Occipital lobe (tissue), 2 donors: ENCODE measurements around the gene BIK. TPM values are rescaled to one million over a fixed set of nuclear protein-coding genes. Genes with fewer than 3 reads are reported as not detected.
"Not testable (repeated sequence)": the region's sequence is repeated elsewhere in the genome, so short reads cannot be mapped to it uniquely, and the experiment has no call there.

Experiments used
- DNase-seq: peaks from one replicate; lab custom pipeline; 2025; lab: John Stamatoyannopoulos, UW
- total RNA-seq: library from RNA; depleted of rRNA; stranded (reverse); fragments of >200 nt; gene quantifications from one replicate; pipeline ENCODE4 v1.2.3, GENCODE V29; 2014

BIK gene
- total RNA-seq, 1 donor from 2014 or later: not detected

- not testable (repeated sequence) for DNase-seq
These were observed 6.4 kb upstream of the BIK start for GRCh38 chr22:43104056-43104625.

DNA sequence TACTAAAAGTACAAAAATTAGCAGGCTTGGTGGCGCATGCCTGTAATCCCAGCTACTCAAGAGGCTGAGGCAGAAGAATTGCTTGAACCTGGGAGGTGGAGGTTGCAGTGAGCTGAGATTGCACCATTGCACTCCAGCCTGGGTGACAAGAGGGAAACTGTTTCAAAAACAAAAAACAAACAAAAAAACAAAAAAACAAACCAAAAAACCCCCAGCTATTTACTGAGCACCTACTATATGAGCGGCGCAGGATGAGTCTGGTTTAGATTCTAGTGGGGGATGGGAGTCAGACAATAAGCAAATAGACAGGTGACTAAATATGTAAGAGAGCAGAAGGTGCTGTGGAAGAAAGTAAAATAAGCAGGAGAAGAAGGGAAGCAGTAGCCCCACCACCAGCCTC lies 5.6 kb upstream of the BIK start:
- not testable (repeated sequence) for DNase-seq

DNA sequence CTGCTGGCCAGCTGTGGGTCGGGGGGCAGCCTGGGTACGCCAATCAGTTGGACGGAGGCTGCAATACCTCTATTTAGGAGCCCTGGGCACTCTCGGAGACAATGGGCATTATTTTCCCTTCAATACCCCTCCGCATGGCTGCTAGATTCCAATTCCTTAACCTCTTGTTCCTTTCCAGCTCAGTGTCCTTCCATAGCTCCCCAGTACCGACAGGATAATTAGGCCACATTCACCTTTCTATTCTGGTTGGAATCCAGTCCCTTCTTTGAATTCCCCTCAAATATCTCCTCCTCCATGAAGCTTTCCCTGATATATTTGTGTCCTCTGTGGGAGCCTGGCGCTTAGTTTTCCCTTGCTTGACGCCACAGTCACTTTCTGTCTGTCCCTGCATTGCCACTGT lies 4.2 kb upstream of the BIK start:
- no peak for DNase-seq

DNA sequence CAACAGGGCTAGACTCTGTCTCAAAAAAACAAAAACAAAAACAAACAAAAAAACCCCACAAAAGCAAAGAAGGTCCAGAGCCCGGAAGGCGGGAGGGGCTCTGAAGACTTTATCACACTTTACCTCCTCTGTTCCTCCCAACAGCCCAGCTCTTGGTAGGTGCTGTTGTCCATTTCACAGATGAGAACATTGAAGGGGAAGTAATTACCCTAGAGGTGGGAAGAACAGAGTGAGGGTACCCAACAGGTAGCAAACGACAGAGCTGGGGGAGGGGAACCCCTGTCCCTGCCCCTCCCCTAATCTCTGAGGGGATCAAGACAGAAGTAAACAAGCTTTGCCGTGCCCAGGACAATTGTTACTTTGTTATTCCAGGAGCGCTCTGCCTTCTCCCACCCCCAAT lies 1.0 kb upstream of the BIK start:
- DNase-seq: no peak

GRCh38 chr22:43109921-43110443 lies 568 bp upstream of the BIK start:
- no peak for DNase-seq

DNA sequence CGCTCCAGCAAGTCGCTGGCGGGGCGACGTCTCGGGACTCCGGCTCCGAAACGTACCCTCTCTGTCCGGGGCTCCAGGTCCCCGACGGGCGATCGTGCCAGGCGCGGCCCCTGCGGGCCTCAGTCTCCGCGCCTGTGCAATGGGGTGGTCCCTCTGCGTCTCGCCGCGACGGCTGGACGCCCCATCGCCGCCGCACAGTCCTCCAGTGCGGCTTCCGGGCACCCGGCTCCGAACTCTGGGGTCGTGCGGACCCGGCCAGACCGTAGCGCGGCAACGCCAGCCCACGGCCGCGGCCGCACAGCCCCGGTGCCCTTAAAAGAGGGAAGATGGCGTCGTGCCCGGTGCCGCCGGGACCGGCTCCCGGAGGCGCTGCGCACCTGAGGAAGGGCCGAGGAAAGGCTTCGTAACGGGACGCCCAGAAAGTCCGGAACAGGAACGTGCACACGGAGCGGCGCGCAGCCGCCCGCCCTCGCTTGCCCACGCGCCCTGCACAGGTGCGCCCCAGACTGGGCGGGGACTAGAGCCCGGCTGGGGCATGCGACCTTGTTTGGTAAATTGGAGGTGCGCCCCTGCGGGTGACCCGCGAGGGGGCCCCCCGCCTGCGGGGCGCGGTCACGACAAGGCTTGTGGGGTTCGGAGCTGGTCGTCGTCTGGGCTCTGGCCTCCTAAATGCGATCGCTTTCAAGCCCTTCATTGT lies 525 bp downstream of the BIK start:
- no peak for DNase-seq

- no peak for DNase-seq
These were observed 3.1 kb downstream of the BIK start for GRCh38 chr22:43113526-43114251.

DNA sequence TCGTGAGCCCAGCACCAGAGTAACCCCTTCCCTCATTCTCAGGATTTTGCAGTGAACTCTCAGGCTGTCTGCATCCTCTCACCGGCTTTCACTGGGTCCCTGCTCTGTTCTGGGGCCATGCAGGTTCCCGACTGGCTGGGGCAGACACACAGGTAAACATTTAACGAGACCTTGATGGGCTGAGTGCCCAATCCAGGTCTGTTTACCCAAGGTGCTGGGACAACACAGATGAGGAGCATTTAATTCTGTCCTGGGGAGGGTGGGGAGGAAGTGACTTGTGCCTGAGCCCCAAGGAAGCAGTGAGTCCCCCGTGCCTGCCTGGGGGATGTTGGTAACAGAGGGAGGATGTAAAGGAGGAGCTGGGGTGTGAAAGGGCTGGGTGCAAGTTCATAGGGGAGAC lies 4.4 kb downstream of the BIK start:
- DNase-seq: no peak

- no peak for DNase-seq
These were observed 6.4 kb downstream of the BIK start for GRCh38 chr22:43116932-43117331.

DNA sequence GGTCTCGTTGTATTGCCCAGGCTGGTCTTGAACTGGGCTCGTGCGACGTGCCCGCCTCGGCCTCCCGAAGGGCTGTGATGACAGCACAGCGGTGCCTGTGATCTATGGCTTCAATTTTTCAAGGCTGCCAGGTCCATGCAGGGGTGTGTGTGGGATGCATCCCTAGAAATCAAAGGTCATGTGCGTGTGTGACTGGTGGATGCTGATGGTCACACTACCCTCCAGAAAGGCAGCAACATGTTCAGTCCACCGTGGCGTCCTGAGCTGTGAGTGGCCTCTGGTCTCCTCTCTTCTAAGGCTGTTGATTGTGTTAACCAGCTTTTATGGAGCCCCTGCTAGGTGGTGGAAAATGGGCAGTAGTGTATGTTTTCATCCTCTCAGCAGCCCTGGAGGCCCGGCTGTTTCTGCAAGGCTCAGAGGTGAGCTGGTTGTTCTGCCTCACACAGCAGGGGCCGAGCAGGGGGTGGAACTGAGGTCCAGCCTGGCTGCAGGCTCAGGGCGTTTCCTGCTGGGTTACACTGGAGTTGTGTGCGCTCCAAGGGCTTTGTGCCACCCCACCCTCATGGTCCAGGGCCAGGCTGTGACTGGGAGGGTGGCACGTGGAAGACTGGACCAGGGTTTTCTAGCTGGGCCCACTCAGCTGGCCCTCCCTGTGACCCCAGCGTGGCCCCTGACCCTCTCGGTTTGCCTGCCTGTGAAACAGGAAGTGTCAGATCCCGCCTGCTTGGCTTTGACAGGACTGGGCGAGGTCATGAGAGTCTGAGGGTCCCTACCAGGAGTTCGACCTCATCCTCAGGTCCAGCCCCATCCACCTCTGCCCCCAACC lies 7.7 kb downstream of the BIK start:
- no peak for DNase-seq

DNA sequence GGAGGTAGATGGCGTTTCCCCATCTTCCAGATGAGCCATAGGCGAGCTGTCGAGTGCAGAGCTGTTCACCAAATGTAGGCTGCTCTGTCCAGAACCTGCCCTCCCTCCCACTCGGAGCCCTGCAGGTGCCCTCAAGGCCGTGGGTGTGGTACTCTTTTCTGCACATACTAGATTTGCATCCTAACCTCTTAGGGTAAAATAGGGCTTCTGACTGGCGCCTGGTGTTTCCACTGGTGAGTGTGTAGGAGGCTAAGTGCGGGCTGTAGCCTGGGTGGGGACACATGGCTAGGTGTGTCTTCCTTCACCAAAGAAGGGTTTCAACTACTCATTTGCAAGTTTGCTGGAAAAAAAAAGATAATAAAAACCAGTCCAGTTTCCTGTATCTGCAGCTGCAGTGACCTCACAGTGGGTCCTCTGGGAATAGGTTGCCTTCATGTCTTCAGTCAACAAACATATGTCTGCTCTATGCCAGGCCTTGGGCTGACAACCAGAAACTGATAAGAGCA lies 8.5 kb downstream of the BIK start:
- no peak for DNase-seq

GRCh38 chr22:43126501-43127165 lies 16.1 kb downstream of the BIK start:
- DNase-seq: no peak

GRCh38 chr22:43127166-43127908 lies 16.8 kb downstream of the BIK start:
- no peak for DNase-seq

GRCh38 chr22:43128116-43128515 lies 17.6 kb downstream of the BIK start:
- DNase-seq: no peak

DNA sequence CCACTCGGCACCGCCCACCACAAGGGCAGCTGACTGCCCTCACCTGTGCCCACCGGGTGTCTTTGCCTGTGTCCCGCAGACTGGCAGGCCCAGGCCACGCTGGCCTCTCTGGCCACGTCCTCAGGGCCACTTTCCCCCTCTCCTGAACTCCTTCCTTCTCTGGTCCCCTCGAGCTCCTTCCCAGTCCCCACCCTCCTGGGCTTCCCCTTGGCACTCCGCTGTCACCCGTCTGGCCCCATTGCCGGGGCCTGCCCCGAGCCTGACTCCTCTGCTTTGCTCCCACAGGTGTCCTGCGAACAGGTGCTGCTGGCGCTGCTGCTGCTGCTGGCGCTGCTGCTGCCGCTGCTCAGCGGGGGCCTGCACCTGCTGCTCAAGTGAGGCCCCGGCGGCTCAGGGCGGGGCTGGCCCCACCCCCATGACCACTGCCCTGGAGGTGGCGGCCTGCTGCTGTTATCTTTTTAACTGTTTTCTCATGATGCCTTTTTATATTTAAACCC lies 18.4 kb downstream of the BIK start:
- no peak for DNase-seq

- DNase-seq: no peak
These were observed 19.2 kb downstream of the BIK start for GRCh38 chr22:43129426-43130425.

- no peak for DNase-seq
These were observed 21.4 kb downstream of the BIK start for GRCh38 chr22:43131773-43132501.

DNA sequence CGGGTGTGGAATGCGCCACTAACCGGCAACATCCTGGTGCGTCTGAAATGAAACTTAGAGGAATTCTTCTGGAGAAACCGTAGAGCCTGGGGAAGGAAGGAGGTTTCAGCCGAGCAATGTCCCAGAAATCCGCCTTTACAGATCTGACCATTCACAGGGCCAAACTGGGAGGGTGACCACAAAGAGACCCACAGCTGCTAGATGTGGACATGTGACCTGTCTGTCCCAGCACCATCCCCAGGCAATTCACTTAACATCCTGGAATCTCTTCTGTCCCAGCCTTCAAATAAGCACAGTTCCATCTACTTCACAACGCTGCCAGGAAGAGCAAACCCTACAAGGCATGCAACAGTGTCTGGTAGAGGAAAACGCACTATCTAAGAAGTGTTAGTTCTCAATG lies 22.9 kb downstream of the BIK start:
- no peak for DNase-seq
